Right forelimb (tissue), 1 donor: Measurements from ENCODE around the gene KRTAP4-6.
"Not testable (repeated sequence)": the region's sequence is repeated elsewhere in the genome, so short reads cannot be mapped to it uniquely, and the experiment has no call there.

Source experiments
- DNase-seq: peaks from one replicate; pipeline ENCODE4 v3.0.0-alpha.2; 2018

KRTAP4-6 gene

DNA sequence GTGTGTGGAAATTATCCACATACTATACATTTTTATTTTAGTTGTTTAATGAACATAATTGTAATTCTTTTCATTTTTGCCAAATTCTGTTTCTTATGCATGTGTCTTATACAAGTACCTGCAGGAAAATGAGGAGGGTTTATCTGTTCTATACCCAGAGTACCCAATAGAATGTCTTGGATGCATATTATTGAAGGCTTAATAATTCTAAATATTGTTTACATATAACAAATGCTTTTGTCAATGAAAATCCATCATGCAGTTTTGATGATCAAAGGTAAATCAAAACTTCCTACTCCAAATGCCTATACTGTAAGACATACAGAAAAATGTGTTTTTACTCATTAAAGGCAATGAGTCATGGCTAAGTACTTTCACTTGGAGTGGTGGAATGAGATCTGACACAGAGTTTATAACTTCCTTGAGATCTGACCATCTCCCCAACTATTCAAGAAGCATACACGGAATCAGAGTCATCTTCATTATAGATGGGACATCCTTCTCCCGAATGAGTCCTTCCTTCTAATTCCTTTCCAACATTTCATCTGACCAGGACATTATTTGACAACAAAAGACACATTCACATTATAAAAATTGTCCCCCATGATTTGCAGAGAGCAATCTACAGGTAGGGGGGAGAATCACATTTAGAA lies 35.8 kb downstream of the KRTAP4-6 start:
- DNase-seq, result not testable (repeated sequence)

DNA sequence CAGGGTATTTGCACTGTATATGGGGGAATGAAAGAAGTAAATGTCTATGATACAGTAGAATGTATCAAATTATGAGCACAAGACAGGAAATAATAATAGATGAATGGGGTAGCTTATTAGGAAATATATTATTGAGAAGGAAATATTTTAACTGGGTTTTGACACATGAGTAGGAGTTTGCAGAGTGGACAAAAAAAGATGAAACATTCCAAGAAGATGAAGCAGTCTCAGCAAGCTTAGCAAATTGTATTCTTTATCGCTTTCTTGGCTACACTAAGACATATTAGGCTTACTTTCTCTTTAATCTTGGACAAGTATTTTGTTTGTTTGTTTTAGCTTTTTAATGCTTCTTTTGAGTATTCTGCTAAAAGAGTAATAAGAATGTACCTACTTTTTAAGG lies 36.4 kb downstream of the KRTAP4-6 start:
- no peak for DNase-seq

DNA sequence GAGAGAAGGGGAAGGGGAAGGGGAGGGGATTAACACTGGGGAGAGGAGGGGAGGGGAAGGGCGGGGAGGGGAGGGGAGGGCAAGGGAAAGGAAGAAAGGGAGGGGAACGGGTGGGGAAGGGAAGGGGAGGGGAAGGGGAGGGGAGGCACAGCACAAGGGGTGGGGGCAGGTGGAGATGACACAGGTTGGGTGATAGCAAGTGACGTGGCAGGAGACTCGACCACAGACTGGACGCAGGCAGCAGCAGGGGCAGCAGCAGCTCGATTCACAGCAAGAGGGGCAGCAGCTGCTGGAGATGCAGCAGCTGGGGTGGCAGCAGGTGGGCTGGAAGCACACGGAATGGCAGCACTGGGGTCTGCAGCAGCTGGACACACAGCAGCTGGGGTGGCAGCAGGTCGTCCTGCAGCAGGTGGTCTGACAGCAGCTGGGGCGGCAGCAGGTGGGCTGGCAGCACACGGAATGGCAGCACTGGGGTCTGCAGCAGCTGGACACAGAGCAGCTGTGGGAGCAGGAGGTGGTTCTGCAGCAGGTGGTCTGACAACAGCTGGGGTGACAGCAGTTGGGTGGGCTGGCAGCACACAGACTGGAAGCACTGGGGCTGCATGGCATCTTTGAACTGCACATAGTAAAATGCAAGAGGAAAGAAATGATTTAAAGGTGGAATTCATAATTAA lies 38.6 kb downstream of the KRTAP4-6 start, which contains the start of gene KRTAP4-16:
KRTAP4-16 (minus strand) TSS at position 624 of the 674 bp plus-strand sequence; CDS start at position 624, 0 bp downstream.
- no peak for DNase-seq

DNA sequence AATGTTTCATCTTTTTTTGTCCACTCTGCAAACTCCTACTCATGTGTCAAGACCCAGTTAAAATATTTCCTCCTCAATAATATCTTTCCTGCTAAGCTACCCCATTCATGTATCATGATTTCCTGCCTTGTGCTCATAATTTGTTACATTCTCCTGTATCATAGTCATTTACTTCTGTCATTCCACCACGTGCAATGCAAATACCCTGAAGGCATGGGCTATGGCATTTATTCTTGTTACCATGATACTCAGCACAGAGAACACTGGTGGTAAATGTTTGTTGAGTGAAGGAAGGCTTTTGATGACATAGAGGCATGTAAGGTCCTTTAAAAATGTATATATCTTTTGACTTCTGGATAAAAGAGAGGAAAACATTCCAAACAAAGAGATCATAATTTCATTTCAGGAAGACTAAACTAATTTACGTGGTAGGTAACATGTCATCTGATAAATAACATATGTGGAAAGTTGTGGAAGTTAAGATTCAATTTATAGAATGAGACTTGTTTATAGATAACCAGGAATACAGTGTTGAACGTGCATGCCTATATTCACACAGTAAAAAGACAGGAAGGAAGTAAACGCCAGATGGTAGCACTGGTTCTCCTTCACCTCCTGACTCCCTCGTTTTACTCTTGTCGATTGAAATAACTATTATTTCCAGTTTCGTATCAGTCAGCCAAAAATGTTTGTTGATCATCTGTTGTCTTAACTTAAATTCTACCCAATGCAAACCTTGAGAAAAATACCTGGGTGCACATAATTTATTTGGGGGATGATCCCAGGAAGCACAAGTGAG lies 40.5 kb downstream of the KRTAP4-6 start:
- DNase-seq, result not testable (repeated sequence)

DNA sequence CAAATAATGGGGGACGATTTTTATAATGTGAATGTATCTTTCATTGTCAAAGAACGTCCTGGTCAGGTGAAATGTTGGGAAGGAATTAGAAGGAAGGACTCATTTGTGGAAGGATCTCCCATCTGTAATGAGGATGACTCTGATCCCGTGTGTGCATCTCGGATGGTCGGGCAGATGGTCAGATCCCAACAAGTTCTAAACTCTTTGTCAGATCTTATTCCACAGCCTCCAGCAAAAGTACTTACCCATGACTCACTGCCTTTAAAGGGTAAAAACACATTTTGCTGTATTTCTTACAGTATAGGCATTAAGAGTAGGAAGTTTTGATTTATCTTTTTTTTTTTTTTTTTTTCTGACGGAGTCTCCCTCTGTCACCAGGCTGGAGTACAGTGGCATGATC lies 41.9 kb downstream of the KRTAP4-6 start:
- DNase-seq, result no peak

DNA sequence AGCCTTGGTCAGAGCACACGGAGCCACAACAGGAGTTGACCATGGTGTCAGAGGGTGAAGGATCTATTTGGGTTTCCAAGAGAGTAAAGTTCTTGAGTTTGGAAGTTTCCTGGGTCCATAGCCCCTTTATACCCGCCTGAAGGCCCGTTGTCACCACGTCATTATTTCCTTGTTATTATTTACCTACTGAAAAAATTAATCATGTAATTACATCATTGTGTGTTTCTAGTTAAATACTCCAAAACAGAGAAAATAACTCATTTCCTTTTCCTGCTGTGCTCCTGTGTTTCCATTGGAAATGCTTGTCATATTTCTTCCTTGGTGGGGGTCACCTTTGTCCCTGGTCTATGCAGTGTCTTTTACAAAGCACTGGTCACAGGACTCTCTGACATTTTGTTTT lies 42.3 kb downstream of the KRTAP4-6 start, which contains the start of gene KRTAP4-8:
KRTAP4-8 (minus strand) TSS at position 101 of the 400 bp plus-strand sequence; CDS start at position 43, 58 bp downstream.
- no peak for DNase-seq

DNA sequence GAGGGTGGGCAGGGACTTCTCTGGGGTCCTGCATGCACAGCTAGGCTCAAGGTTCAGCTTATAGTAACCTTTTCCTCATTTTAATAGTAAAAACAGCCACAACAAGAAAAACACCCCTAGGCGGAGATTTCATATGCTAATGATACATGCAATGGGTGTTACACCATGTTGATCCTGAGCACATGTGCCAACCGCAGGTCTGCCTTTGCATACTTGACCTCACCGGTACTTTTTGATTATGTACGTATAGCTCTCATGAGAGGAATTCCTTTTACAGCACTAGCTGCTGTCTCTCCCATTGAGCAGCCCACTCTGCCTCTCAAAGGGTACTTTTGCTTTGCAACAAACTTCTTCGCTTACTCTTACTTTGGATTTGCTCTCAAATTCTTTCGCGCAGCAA lies 44.3 kb downstream of the KRTAP4-6 start:
- no peak for DNase-seq
